SK-N-MC (cell line): ENCODE data around the gene CSGALNACT2.

ENCODE experiments used
- EZH2 ChIP-seq: fragments of 200-600 bp; sonication (generic); IDR thresholded peaks from one replicate; pipeline ENCODE4 v1.6.1; 2017; ENCODE audit warnings: antibody characterized with exemption
- FOXP2 ChIP-seq: optimal IDR thresholded peaks from 2 replicates; pipeline ENCODE3; 2011; ENCODE audit warnings: mild to moderate bottlenecking, moderate library complexity; ENCODE audit not compliant: insufficient read depth; ENCODE audit errors: extremely low read length, control extremely low read depth
- POLR2AphosphoS5 ChIP-seq: IDR thresholded peaks from 2 replicates; pipeline ENCODE4 v1.6.1; 2012; ENCODE audit warnings: mild to moderate bottlenecking, low read depth, low read length, borderline replicate concordance

- TF ChIP-seq EZH2 (no peak), POLR2AphosphoS5 (no peak), FOXP2 (no peak)
Observed at GRCh38 chr10:43136432-43136831, 1.8 kb upstream of the CSGALNACT2 start.
